NCI-H1092 treated with DMSO at 0.1 percent for 48 hours (cell line): ENCODE measurements around the gene RAPGEF4.

Source experiments
- DNase-seq: peaks from one replicate; lab custom pipeline; 2025; lab: John Stamatoyannopoulos, UW

The RAPGEF4 gene

GRCh38 chr2:172967036-172967982, 231.7 kb downstream of the RAPGEF4 start:
- DNase-seq, result no peak

- DNase-seq, result no peak
Observed at GRCh38 chr2:172968061-172968469, 232.4 kb downstream of the RAPGEF4 start.

GRCh38 chr2:172969166-172969565, 233.5 kb downstream of the RAPGEF4 start:
- DNase-seq, result no peak

- DNase-seq, result no peak
Observed at GRCh38 chr2:172969609-172970008, 234.0 kb downstream of the RAPGEF4 start.

DNA sequence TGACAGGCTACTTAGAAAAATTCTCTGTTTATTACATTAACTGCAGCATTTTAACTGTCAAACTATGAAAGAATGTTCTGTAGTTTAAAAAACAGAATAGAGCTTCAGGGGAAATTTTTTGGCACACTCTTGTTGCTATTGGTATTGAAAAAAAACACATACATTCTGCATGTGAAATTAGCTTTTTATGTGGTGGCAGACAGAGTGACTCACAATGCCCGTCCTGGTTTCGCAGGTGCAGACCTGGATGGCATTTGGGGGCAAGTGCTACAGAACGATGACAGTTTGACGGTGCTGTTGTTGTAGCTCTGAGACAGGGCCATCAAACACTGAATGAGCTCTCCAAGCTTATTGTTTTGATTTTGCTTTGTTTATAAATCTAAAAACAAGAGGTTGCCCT, 235.0 kb downstream of the RAPGEF4 start:
- DNase-seq, result no peak

- no peak for DNase-seq
Observed at GRCh38 chr2:172972005-172972619, 236.5 kb downstream of the RAPGEF4 start.

- DNase-seq, result no peak
Observed at GRCh38 chr2:172974762-172975161, 239.1 kb downstream of the RAPGEF4 start.

DNA sequence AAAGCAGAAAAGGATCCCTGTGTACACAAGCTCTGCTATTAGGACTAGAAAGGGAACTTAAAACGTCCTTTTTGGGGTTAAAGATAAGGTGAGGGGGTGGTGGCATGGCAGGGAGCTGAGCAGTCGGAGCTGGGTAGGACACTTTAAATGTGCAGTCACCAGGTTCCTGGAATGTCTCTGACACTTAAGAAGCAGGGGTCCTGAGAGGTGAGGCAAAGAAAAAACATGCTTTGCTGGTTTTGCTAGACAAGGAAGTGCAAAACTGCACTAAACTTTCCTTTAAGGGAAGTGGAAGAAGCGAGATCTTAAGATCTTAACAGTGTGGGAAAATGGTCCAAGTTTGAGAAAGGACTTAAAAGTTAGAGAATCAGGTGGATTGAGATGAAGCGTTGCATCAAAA, 240.5 kb downstream of the RAPGEF4 start:
- no peak for DNase-seq

- DNase-seq, result no peak
Observed at GRCh38 chr2:172976816-172977215, 241.2 kb downstream of the RAPGEF4 start.

DNA sequence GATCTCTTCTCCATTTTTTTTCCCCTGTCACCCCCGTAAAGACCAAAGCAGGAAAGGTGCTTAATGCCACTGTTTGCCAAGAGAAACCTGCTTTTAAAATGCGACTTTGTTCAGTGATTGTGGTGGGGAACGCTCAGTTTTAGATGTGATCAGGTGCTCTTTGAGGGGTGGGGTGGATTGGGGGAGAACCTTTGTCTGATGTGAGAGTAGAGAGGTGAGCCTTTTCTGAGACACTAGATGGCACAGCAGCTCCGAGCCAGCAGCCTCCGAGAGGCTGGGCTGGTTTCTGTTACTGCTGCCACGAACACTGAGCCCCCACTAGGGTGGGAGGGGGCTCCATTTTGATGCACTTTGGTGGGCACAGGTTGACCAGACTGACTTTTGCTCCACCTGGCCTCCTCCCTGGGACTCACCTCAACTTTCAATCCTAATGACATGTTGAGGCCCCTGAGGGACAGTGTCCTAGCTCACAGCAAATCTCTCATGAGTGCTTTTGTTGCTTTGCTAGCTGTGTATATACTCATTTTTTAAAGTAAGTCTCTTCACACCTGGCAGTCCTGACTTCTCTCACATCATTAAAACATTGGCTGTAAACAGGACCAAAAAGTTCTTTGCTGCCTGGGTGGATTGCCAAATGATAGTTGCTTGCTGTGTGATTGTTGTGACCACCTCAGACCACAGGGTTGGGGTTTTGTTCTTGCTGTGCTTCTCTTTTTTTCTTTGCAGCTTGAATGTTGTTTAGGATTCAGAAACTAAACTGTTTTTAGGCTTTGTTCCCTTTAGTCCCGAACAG, 241.8 kb downstream of the RAPGEF4 start:
- no peak for DNase-seq

GRCh38 chr2:172978063-172978383, 242.4 kb downstream of the RAPGEF4 start:
- no peak for DNase-seq

- DNase-seq, result no peak
Observed at GRCh38 chr2:172985139-172985892, 249.7 kb downstream of the RAPGEF4 start.

DNA sequence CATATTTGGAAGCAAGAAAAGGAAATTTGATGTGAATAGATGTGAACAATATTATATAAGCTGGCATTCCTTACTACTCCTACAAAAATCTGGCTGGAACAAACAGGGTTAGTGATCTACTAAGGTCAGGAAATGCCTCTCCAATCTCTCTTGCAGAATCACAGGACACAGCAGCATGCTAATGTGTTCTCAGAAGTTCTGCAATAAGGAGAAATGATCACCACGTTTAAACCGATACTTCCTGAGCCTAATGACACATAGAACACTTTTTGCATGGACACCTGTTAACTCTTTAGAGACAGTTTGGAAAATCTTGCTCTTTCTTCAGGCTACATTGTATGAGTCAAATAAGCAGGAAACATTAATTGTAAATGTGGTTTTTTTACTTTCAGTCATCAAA, 250.4 kb downstream of the RAPGEF4 start:
- no peak for DNase-seq

- DNase-seq, result no peak
Observed at GRCh38 chr2:172988728-172989127, 253.1 kb downstream of the RAPGEF4 start.

GRCh38 chr2:172991031-172991430, 255.4 kb downstream of the RAPGEF4 start:
- DNase-seq, result no peak

- DNase-seq, result no peak
Observed at GRCh38 chr2:172993139-172993538, 257.5 kb downstream of the RAPGEF4 start.

GRCh38 chr2:172993931-172994717, 258.5 kb downstream of the RAPGEF4 start:
- DNase-seq, result no peak

DNA sequence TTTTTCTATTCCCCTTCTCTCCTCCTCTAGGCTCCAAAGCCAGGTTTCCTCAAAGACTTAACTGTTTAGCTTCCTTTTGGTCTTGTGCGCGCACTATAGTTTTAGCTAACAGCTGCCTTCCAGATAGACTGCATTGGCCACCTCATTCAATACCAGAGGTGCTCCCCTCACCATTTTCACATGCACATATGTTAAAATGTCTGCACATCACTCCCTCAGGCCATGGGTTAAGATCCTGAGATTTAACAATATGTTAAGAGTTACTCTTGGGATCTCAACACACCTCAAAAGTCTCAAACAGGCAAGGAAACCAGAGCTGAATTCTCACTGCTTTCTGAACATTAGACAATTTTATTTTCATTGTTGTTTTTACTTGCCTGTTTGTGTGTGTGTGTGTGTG, 259.2 kb downstream of the RAPGEF4 start:
- no peak for DNase-seq

GRCh38 chr2:172995323-172996244, 259.9 kb downstream of the RAPGEF4 start:
- DNase-seq, result no peak

- DNase-seq, result no peak
Observed at GRCh38 chr2:172996387-172996961, 260.8 kb downstream of the RAPGEF4 start.
